GM18505 (cell line): ENCODE results near the gene IQCF6.

Experiments used
- ATAC-seq: cut with Tn5 transposase; IDR thresholded peaks from one replicate; pipeline ENCODE4 v1.9.1; 2021; ENCODE audit not compliant: unreplicated experiment
- POLR2A ChIP-seq: IDR thresholded peaks from 4 replicates; pipeline ENCODE4 v1.6.1; 2011; ENCODE audit warnings: borderline replicate concordance; ENCODE audit not compliant: insufficient read depth, insufficient read length; ENCODE audit errors: extremely low read depth

The IQCF6 gene

DNA sequence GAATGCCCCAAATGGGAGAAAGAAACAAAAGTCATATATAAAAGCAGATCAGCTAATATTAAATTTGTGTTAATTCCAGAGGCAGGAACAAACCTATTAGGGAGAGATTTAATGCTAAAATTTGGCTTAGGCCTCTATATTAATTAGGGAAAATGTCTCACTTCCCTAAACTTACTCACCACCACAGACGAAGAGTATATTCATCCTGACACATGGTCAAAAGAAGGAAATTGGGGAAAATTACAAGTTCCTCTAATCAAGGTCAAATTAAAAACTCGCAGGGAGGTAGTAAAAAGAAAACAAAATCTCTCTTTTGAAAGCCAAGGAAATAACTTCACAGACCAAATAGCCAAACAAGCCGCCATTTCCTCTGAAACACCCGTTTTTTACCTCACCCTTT is 39.9 kb downstream of the IQCF6 start:
- TF ChIP-seq POLR2A: no peak
- ATAC-seq: no peak

DNA sequence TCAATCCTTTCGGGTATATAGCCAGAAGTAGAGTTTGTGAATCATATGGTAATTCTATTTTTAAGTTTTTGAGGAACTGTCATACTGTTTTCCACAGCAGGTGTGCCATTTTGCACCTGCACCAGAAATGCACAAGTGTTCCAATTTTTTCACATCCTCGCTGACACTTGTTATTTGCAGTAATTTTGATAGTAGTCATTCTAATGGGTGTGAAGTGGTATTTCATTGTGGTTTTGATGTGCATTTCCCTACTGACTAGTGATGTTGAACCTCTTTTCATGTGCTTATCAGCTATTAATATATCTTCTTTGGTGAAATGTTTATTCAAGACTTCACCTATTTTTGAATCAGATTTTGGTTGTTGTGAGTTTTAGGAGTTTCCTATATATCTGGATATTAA is 43.1 kb downstream of the IQCF6 start:
- TF ChIP-seq POLR2A: no peak
- ATAC-seq: no peak

DNA sequence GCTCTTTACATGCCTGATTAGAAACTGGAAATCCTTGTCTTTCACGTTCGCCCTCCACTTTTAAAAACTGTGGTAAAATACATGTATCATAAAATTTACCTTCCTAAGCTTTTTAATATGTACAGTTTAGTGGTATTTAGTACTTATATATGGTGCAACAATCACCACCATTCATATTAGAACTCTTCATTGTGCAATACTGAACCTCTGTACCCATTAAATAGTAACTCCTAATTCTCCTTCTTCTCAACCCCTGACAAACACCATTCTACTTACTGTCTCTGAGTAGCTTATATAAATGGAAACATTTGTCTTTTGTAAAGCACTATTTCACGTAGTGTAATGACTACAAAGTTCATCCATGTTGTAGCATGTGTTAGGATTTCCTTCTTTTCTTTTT is 44.0 kb downstream of the IQCF6 start:
- no peak for TF ChIP-seq POLR2A
- no peak for ATAC-seq

DNA sequence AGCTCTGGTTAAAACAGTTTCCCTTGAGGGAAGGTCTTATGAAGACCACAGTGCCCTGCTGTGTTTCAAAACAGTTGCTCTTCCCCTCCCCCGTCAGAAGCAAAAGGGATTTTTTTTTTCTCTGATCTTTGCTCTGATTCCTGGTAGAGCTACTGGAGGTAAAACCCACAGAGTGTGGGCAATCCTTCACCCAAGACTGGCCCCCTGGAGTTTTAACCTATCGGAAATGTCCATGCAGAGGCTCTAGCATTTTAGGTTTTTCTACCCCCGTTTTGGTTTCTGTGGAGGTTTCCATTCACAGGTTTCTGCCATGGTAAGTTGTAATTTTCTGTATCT is 44.5 kb downstream of the IQCF6 start:
- no peak for ATAC-seq

DNA sequence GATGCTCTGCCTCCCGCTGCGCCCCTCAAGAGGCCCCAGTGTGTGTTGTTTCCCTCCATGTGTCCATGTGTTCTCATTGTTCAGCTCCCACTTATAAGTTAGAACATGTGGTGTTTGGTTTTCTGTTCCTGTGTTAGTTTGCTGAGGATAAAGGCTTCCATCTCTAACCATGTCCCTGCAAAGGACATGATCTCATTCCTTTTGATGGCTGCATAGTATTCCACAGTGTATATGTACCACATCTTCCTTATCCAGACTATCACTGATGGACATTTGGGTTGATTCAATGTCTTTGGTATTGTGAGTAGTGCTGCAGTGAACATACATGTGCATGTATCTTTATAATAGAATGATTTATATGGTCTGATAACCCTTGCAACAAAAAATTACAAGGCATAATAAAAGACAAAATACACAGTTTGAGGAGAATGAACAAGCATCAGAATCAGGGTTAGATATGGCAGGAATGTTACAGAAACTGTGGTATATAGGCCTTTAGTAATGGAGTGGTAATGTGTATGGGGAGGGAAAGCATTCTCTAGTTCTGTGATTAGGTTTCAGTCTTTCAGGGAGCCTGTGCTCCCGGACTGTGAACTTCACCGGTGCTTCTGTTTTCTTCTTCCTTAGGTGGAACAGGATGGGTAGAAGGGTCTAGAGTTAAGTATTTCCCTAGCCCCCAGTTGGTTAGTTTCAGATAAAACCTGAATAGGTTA is 45.0 kb downstream of the IQCF6 start:
- no peak for TF ChIP-seq POLR2A
- ATAC-seq: no peak

More for the DNA sequence above, 44.5 kb downstream of the IQCF6 start:
- no peak for TF ChIP-seq POLR2A

DNA sequence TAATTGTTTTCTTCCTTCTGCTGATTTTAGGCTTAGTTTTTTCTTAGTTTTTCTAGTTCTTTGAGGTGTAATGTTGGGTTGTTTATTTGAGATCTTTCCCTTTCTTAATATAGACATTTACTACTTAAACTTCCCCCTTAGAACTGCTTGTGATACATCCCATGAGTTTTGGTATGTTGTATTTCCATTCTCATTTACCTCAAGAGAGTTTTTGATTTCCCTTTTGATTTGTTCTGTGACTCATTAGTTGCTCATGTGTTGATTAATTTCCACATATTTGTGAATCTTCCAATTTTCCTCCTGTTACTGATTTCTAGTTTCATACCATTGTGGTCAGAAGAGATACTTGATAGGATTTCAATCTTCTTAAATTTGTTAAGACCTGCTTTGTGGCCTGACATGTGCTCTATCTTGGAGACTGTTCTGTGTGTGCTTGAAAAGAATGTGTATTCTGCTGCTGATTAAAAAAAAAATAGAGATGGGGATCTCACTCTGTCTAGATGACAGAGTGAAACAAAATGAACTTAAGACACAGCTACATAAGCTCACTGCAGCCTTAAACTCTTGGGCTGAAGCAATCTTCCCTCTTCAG is 49.9 kb downstream of the IQCF6 start:
- ATAC-seq: no peak
- no peak for TF ChIP-seq POLR2A
